Stimulated activated naive B cell treated with anti-CD40 and anti-IgM and Interleukin-4, amounts not matched to agents 10 μg/mL and 1 μg/mL and 100 μg/mL, for 72 hours (primary cell): Measurements from ENCODE around the gene FGF7.
"Not testable (repeated sequence)": the region's sequence is repeated elsewhere in the genome, so short reads cannot be mapped to it uniquely, and the experiment has no call there.

Experiments
- ATAC-seq, 2 donors: fragments of 150-1000 bp; cut with Tn5 transposase; replicated peaks; 2 replicates each; pipeline ENCODE4 v1.10.0; 2021; ENCODE audit warnings: moderate library complexity in 1 of 2
- DNase-seq: peaks from one replicate; pipeline ENCODE4 v3.0.0; 2021
- H3K27ac Mint-ChIP-seq: one replicate; pipeline ENCODE4 v1.8.0; 2022; ENCODE audit warnings: mild to moderate bottlenecking, mixed read lengths
- H3K27me3 Mint-ChIP-seq, 2 donors: one replicate each; pipeline ENCODE4 v1.8.0; 2022; ENCODE audit warnings: mixed read lengths in 2 of 2
- H3K36me3 Mint-ChIP-seq, 2 donors: one replicate each; pipeline ENCODE4 v1.8.0; 2022; ENCODE audit warnings: mixed read lengths in 2 of 2, mild to moderate bottlenecking in 1 of 2
- H3K4me1 Mint-ChIP-seq, 2 donors: one replicate each; pipeline ENCODE4 v1.8.0; 2022; ENCODE audit warnings: mixed read lengths in 2 of 2, mild to moderate bottlenecking in 1 of 2
- H3K4me3 Mint-ChIP-seq, 2 donors: one replicate each; pipeline ENCODE4 v1.8.0; 2022; ENCODE audit warnings: mild to moderate bottlenecking in 2 of 2, mixed read lengths in 2 of 2, moderate library complexity in 1 of 2
- H3K9me3 Mint-ChIP-seq, 2 donors: one replicate each; pipeline ENCODE4 v1.8.0; 2022; ENCODE audit warnings: mixed read lengths in 2 of 2, mild to moderate bottlenecking in 1 of 2

Gene FGF7

GRCh38 chr15:49460411-49460941 lies 37.4 kb downstream of the FGF7 start:
- Mint-ChIP-seq H3K4me1 (no peaks in the 10 kb centered on the region), H3K9me3 (no peaks in the 10 kb centered on the region), H3K27me3 (no peaks in the 10 kb centered on the region), H3K4me3 (no peak overlapping the region), H3K36me3 (no peaks in the 10 kb centered on the region), H3K27ac (no peak overlapping the region)
- DNase-seq, result no peak
- no peak for ATAC-seq

- H3K27me3 Mint-ChIP-seq, result no peaks in the 10 kb centered on the region
- no peak overlapping the region for H3K4me3 Mint-ChIP-seq
- no peaks in the 10 kb centered on the region for H3K4me1 Mint-ChIP-seq
- DNase-seq, result no peak
- H3K27ac Mint-ChIP-seq, result no peak overlapping the region
- ATAC-seq, result no peak
- no peaks in the 10 kb centered on the region for H3K36me3 Mint-ChIP-seq
- no peaks in the 10 kb centered on the region for H3K9me3 Mint-ChIP-seq
Measured at GRCh38 chr15:49462232-49462844, 39.3 kb downstream of the FGF7 start.

GRCh38 chr15:49464522-49464921 lies 41.5 kb downstream of the FGF7 start:
- H3K4me1 Mint-ChIP-seq, result no peaks in the 10 kb centered on the region

GRCh38 chr15:49466119-49466518 lies 43.1 kb downstream of the FGF7 start:
- no peak for ATAC-seq
- DNase-seq, result no peak
- H3K4me3 Mint-ChIP-seq, result no peak overlapping the region

More at GRCh38 chr15:49464522-49464921, 41.5 kb downstream of the FGF7 start:
- H3K36me3 Mint-ChIP-seq, result no peaks in the 10 kb centered on the region
- no peak overlapping the region for H3K4me3 Mint-ChIP-seq
- ATAC-seq (no peak), DNase-seq (no peak)
- H3K27me3 Mint-ChIP-seq, result no peaks in the 10 kb centered on the region
- no peak overlapping the region for H3K27ac Mint-ChIP-seq
- no peaks in the 10 kb centered on the region for H3K9me3 Mint-ChIP-seq

GRCh38 chr15:49467746-49468480 lies 44.9 kb downstream of the FGF7 start:
- Mint-ChIP-seq H3K36me3 (no peaks in the 10 kb centered on the region), H3K4me1 (no peaks in the 10 kb centered on the region), H3K9me3 (no peaks in the 10 kb centered on the region), H3K27ac (no peak overlapping the region), H3K4me3 (no peak overlapping the region), H3K27me3 (no peaks in the 10 kb centered on the region)
- ATAC-seq (no peak), DNase-seq (no peak)

More at GRCh38 chr15:49466119-49466518, 43.1 kb downstream of the FGF7 start:
- Mint-ChIP-seq H3K36me3 (no peaks in the 10 kb centered on the region), H3K9me3 (no peaks in the 10 kb centered on the region), H3K27ac (no peak overlapping the region), H3K4me1 (no peaks in the 10 kb centered on the region), H3K27me3 (no peaks in the 10 kb centered on the region)

GRCh38 chr15:49468481-49468839 lies 45.4 kb downstream of the FGF7 start:
- Mint-ChIP-seq H3K36me3 (no peaks in the 10 kb centered on the region), H3K27ac (no peak overlapping the region), H3K4me1 (no peaks in the 10 kb centered on the region), H3K9me3 (no peaks in the 10 kb centered on the region), H3K4me3 (no peak overlapping the region), H3K27me3 (no peaks in the 10 kb centered on the region)
- ATAC-seq (no peak), DNase-seq (no peak)

- not testable (repeated sequence) for H3K27ac Mint-ChIP-seq, H3K36me3 Mint-ChIP-seq, DNase-seq, H3K4me1 Mint-ChIP-seq, H3K9me3 Mint-ChIP-seq, H3K27me3 Mint-ChIP-seq, H3K4me3 Mint-ChIP-seq
- peak in 1 of 2 donors; percentile 31 for ATAC-seq
Measured at GRCh38 chr15:49471248-49471647, 48.2 kb downstream of the FGF7 start.

- H3K27me3 Mint-ChIP-seq, result no peaks in the 10 kb centered on the region
- no peak overlapping the region for H3K4me3 Mint-ChIP-seq
- no peaks in the 10 kb centered on the region for H3K4me1 Mint-ChIP-seq
- ATAC-seq, result no peak
- no peaks in the 10 kb centered on the region for H3K9me3 Mint-ChIP-seq
- H3K36me3 Mint-ChIP-seq, result no peaks in the 10 kb centered on the region
- no peak for DNase-seq
- H3K27ac Mint-ChIP-seq, result no peak overlapping the region
Measured at GRCh38 chr15:49471733-49472132, 48.7 kb downstream of the FGF7 start.

GRCh38 chr15:49472338-49472737 lies 49.3 kb downstream of the FGF7 start:
- H3K4me3 Mint-ChIP-seq, result no peak overlapping the region

GRCh38 chr15:49473031-49473430 lies 50.0 kb downstream of the FGF7 start:
- Mint-ChIP-seq H3K36me3 (no peaks in the 10 kb centered on the region), H3K27ac (no peak overlapping the region), H3K9me3 (no peaks in the 10 kb centered on the region), H3K27me3 (no peaks in the 10 kb centered on the region), H3K4me3 (no peak overlapping the region), H3K4me1 (no peaks in the 10 kb centered on the region)
- DNase-seq (no peak), ATAC-seq (no peak)

More at GRCh38 chr15:49472338-49472737, 49.3 kb downstream of the FGF7 start:
- Mint-ChIP-seq H3K27me3 (no peaks in the 10 kb centered on the region), H3K36me3 (no peaks in the 10 kb centered on the region), H3K9me3 (no peaks in the 10 kb centered on the region), H3K27ac (no peak overlapping the region), H3K4me1 (no peaks in the 10 kb centered on the region)
- ATAC-seq (no peak), DNase-seq (no peak)

GRCh38 chr15:49478021-49478420 lies 55.0 kb downstream of the FGF7 start:
- not testable (repeated sequence) for H3K9me3 Mint-ChIP-seq, H3K4me1 Mint-ChIP-seq, H3K27ac Mint-ChIP-seq, H3K4me3 Mint-ChIP-seq, DNase-seq, H3K27me3 Mint-ChIP-seq, ATAC-seq, H3K36me3 Mint-ChIP-seq

- not testable (repeated sequence) for H3K36me3 Mint-ChIP-seq
Measured at GRCh38 chr15:49478982-49479381, 55.9 kb downstream of the FGF7 start.

GRCh38 chr15:49485401-49485800 lies 62.4 kb downstream of the FGF7 start:
- H3K4me1 Mint-ChIP-seq, DNase-seq, H3K27me3 Mint-ChIP-seq, H3K36me3 Mint-ChIP-seq, H3K27ac Mint-ChIP-seq, H3K4me3 Mint-ChIP-seq, ATAC-seq, H3K9me3 Mint-ChIP-seq: not testable (repeated sequence)

More at GRCh38 chr15:49478982-49479381, 55.9 kb downstream of the FGF7 start:
- not testable (repeated sequence) for H3K27me3 Mint-ChIP-seq, ATAC-seq, H3K27ac Mint-ChIP-seq, H3K4me3 Mint-ChIP-seq, H3K4me1 Mint-ChIP-seq, H3K9me3 Mint-ChIP-seq, DNase-seq

- Mint-ChIP-seq H3K27ac (no peak overlapping the region), H3K4me1 (no peaks in the 10 kb centered on the region), H3K4me3 (no peak overlapping the region), H3K36me3 (no peaks in the 10 kb centered on the region), H3K9me3 (no peaks in the 10 kb centered on the region), H3K27me3 (no peaks in the 10 kb centered on the region)
- ATAC-seq (no peak), DNase-seq (no peak)
Measured at GRCh38 chr15:49490966-49491365, 67.9 kb downstream of the FGF7 start.

- no peak overlapping the region for H3K27ac Mint-ChIP-seq
- no peaks in the 10 kb centered on the region for H3K9me3 Mint-ChIP-seq
- no peak overlapping the region for H3K4me3 Mint-ChIP-seq
- H3K36me3 Mint-ChIP-seq, result no peaks in the 10 kb centered on the region
- no peak for ATAC-seq
- H3K27me3 Mint-ChIP-seq, result no peaks in the 10 kb centered on the region
- no peak for DNase-seq
- H3K4me1 Mint-ChIP-seq, result no peaks in the 10 kb centered on the region
Measured at GRCh38 chr15:49492151-49492550, 69.1 kb downstream of the FGF7 start.
